Ovary (tissue), 9 donors: Measurements from ENCODE around the gene TFDP1. TPM values are rescaled to one million over a fixed set of nuclear protein-coding genes. Genes with fewer than 3 reads are reported as not detected.
A peak's percentile ranks its signal among the peaks of the same experiment; 100 is the strongest.

Source experiments
- DNase-seq, 5 donors: peaks; one replicate each; pipeline ENCODE4 v3.0.0-alpha.2; 2019 to 2020
- H3K27ac ChIP-seq, 2 donors: fragments of 200-600 bp; one replicate each; pipeline versions ENCODE4 v1.5.1 to v1.8.0; 2019 to 2022
- H3K27me3 ChIP-seq: fragments of 200-600 bp; one replicate; pipeline ENCODE4 v1.8.0; 2022
- H3K36me3 ChIP-seq: fragments of 200-600 bp; sonication (generic); one replicate; pipeline ENCODE4 v1.5.1; 2019
- H3K4me1 ChIP-seq: one replicate; pipeline ENCODE4 v1.8.1; 2013; ENCODE audit warnings: mild to moderate bottlenecking, moderate library complexity; ENCODE audit not compliant: insufficient read depth
- H3K4me3 ChIP-seq: fragments of 200-600 bp; sonication (generic); one replicate; pipeline ENCODE4 v1.5.1; 2017
- H3K9me3 ChIP-seq, 2 donors: fragments of 200-600 bp in 1 of 2; sonication (generic) in 1 of 2; one replicate each; pipeline versions ENCODE4 v1.5.1 to v1.8.1; 2013 to 2019; ENCODE audit warnings: mild to moderate bottlenecking in 1 of 2, moderate library complexity in 1 of 2
- CTCF ChIP-seq, 3 donors: fragments of 450-650 bp in 2 of 3; fragments of 200-600 bp in 1 of 3; IDR thresholded peaks; one replicate each; pipeline versions ENCODE4 v1.5.1 to v1.8.0; 2016 to 2022; ENCODE audit warnings: antibody characterized with exemption in 3 of 3, mild to moderate bottlenecking in 1 of 3
- EP300 ChIP-seq: sonication (generic); formaldehyde crosslinking; IDR thresholded peaks from one replicate; pipeline ENCODE4 v1.6.1; 2017; ENCODE audit warnings: antibody characterized with exemption
- POLR2A ChIP-seq: fragments of 450-650 bp; IDR thresholded peaks from one replicate; pipeline ENCODE4 v1.6.1; 2017; ENCODE audit warnings: antibody characterized with exemption, mild to moderate bottlenecking, moderate library complexity
- WGBS, 3 donors: extraction: QIAGEN DNeasy Blood & Tissue Kit in 1 of 3; methylation state at CpG; one replicate each; pipeline versions ENCODE4 v1.1.5 to v1.1.7; 2013 to 2017; 5-methylcytosine and 5-hydroxymethylcytosine counted together
- intact Hi-C, 4 donors: fragments of 100-400 bp; cut with DNase I; formaldehyde crosslinking; loops; one replicate each; pipeline versions ENCODE4 v1.11.0 to v1.15.1; 2022 to 2023
- polyA plus RNA-seq, 2 donors: library from polyadenylated mRNA; stranded (reverse); fragments of 200-250 nt in 1 of 2; fragments of 350-450 nt in 1 of 2; fragmentation: Illumina TruSeq in 1 of 2; extraction: RNeasy Lipid Tissue Mini Kit (QIAGEN cat#74804) in 1 of 2; gene quantifications; one replicate each; pipeline ENCODE4 v1.2.3, GENCODE V29; 2013 to 2014
- total RNA-seq, 7 donors: library from RNA; depleted of rRNA in 2 of 7; stranded (reverse); fragments of >200 nt in 2 of 7; fragmentation: NEBNext Ultra II Directional in 3 of 7; extraction: Animal tissue kit (Norgen Biotek cat#: 25700) in 3 of 7; gene quantifications; one replicate each; pipeline versions ENCODE4 v1.1.0 to v1.2.4, GENCODE V29; 2016 to 2023
- donor health status: DM: no; HTN: no; CAD: no; lungs with moderate emphysema.
- donor health status: DM: no; HTN: no; CAD: no.
- donor health status: Bipolar disorder and iron deficiency.
- donor health status: DM: yes; HTN: yes; CAD: no.
- donor health status: DM: no; HTN: no; CAD: no.
- donor health status: DM: yes; HTN: yes; CAD: no.

Gene TFDP1
- total and polyA plus RNA-seq, 9 donors, result 8.8 to 45.6 (median 33.8) TPM

- peak in 3 of 5 donors; percentile 3 to 21 (median 9) for DNase-seq
- TF ChIP-seq EP300 (no peak), CTCF (IDR thresholded peaks at IDR 0.05) (no peak), POLR2A (no peak)
- WGBS, 3 donors, result 87 to 88% (median 88%) methylated on average over 39 of the region's 39 CpGs
Measured at GRCh38 chr13:113654591-113655345, 70.2 kb downstream of the TFDP1 start.

GRCh38 chr13:113655346-113656002 lies 70.9 kb downstream of the TFDP1 start:
- Histone ChIP-seq H3K9me3 (no peaks in the 10 kb centered on the region), H3K4me1 (no peaks in the 10 kb centered on the region), H3K4me3 (no peak overlapping the region), H3K36me3 (no peaks in the 10 kb centered on the region), H3K27ac (no peak overlapping the region), H3K27me3 (no peaks in the 10 kb centered on the region)
- DNase-seq, result peak in 3 of 5 donors; percentile 2 to 18 (median 7)
- intact Hi-C loops, result no loop called here
- WGBS, 3 donors, result 73 to 78% (median 74%) methylated on average over 15 of the region's 15 CpGs
- no peak for TF ChIP-seq EP300
- TF ChIP-seq POLR2A, result no peak
- no peak for TF ChIP-seq CTCF (IDR thresholded peaks at IDR 0.05)

More at GRCh38 chr13:113654591-113655345, 70.2 kb downstream of the TFDP1 start:
- Histone ChIP-seq H3K36me3 (no peaks in the 10 kb centered on the region), H3K27me3 (no peaks in the 10 kb centered on the region), H3K4me1 (no peaks in the 10 kb centered on the region), H3K27ac (no peak overlapping the region), H3K9me3 (no peaks in the 10 kb centered on the region), H3K4me3 (no peak overlapping the region)
- intact Hi-C loops, result no loop called here

- 89 to 91% (median 91%) methylated on average over 25 of the region's 25 CpGs for WGBS, 3 donors
- Histone ChIP-seq H3K4me1 (no peaks in the 10 kb centered on the region), H3K27me3 (no peaks in the 10 kb centered on the region), H3K27ac (no peak overlapping the region), H3K36me3 (no peaks in the 10 kb centered on the region), H3K4me3 (no peak overlapping the region), H3K9me3 (no peaks in the 10 kb centered on the region)
- TF ChIP-seq POLR2A (no peak), CTCF (IDR thresholded peaks at IDR 0.05) (no peak), EP300 (no peak)
- intact Hi-C loops, result no loop called here
- DNase-seq, result peak in 3 of 5 donors; percentile 3 to 21 (median 8)
Measured at GRCh38 chr13:113656003-113656588, 71.5 kb downstream of the TFDP1 start.

GRCh38 chr13:113656831-113657671 lies 72.5 kb downstream of the TFDP1 start:
- Histone ChIP-seq H3K4me1 (no peaks in the 10 kb centered on the region), H3K27ac (no peak overlapping the region), H3K27me3 (no peaks in the 10 kb centered on the region), H3K4me3 (no peak overlapping the region), H3K36me3 (no peaks in the 10 kb centered on the region), H3K9me3 (no peaks in the 10 kb centered on the region)
- DNase-seq, result peak in 3 of 5 donors; percentile 6 to 30 (median 11)
- intact Hi-C loops, result no loop called here
- TF ChIP-seq CTCF (IDR thresholded peaks at IDR 0.05), result no peak
- TF ChIP-seq EP300, result no peak
- no peak for TF ChIP-seq POLR2A
- 63 to 76% (median 67%) methylated on average over 37 to 42 of the region's 42 CpGs for WGBS, 3 donors
